GM21515 (cell line): ENCODE results near the gene KCNN2.
A peak's percentile ranks its signal among the peaks of the same experiment; 100 is the strongest.

Source experiments
- ATAC-seq: cut with Tn5 transposase; IDR thresholded peaks from one replicate; pipeline ENCODE4 v1.9.1; 2021; ENCODE audit not compliant: unreplicated experiment

Gene KCNN2

DNA sequence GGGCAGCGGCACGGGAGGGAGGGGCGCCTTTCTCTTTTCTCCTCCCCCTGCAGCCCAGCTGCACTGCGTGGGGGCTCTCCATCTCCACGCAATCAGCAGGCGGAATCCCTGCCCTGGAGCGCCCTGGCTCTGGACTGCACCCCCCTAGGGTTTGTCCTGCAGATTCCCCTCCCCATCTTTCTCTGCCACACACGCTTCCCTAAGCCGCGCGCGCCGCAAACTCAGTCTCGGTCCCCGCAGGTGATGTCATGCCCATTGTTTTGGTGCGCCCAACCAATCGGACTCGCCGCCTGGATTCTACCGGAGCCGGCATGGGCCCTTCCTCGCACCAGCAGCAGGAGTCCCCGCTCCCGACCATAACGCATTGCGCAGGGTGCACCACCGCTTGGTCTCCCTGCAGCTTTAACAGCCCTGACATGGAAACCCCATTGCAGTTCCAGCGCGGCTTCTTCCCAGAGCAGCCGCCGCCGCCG, at the start of gene KCNN2:
TSS of gene KCNN2 (plus strand) at position 347 of the 473 bp plus-strand sequence. CDS start at position 417, 70 bp downstream.
- peak; percentile 62 for ATAC-seq

DNA sequence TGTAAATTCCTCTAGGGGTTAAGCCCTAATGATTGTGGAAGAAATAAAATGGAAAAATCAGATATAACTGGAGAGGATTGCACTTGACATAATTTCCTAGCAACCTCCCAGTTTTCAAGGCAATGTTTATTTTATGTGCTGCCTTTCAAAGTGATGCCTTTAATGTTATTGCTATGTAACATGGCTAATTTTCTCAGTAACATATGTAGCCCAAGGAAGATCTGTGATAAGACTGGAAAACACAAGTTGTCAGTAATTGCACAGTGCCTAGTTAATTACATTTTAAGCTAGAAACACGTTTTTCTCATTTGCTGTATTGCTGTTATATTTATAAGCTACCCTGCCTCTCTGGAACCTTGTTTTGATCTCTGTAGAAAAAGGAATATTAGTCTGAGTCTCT, 49.2 kb upstream of the KCNN2 start:
- ATAC-seq = no peak

DNA sequence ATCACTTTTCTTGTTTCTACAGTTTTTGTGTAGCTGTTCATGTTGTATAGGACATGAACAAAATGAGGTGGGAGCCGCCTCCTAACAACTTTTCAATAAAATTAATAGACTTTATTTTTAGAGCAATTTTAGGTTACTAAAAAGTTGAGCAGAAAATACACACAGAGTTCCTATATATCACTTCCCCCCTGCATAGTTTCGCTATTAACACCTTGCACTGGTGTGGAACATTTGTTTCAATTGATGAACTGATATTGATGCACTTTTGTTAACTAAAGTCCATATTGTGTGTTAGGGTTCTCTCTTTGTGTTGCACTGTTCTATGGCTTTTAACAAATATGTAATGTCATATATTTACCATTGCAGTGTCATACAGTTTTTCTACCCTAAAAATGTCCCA, 47.8 kb upstream of the KCNN2 start:
- no peak for ATAC-seq

DNA sequence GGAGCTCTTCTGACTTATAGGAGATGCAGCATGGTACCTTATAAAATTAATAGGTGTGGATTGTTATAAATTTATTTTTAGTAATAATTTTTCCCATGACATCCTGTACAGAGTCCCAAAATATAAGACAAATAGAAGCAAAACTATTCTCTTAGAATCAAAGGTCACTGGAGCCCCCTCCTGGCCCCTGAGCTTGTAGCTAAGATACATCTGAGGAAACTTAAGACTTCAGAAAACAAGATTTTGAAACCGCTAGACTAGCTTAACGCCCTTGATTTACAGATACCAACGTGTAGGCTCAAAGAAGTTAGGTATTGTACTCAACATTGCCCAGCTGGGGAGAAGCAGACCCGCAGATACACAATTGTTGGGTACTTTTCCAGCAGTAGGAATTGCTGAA, 45.7 kb upstream of the KCNN2 start:
- no peak for ATAC-seq

DNA sequence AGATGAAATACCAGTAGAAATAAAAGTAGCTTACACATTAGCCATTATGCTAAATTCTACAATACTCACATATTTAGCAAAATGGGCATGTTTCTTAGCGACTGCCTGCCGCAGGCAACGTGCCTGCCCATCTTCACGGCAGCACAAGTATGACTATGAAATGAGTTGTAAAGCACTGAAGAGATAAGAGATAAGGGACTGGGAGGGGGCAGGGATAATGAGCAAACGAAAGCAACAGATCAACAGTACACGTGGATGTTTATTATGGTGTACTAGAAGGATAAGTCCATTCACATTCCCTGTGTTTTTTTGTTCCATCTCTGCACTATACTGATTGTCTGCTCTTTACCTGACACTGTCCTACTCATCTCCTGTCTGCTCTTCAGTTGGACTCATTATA, 44.1 kb upstream of the KCNN2 start:
- ATAC-seq = no peak

DNA sequence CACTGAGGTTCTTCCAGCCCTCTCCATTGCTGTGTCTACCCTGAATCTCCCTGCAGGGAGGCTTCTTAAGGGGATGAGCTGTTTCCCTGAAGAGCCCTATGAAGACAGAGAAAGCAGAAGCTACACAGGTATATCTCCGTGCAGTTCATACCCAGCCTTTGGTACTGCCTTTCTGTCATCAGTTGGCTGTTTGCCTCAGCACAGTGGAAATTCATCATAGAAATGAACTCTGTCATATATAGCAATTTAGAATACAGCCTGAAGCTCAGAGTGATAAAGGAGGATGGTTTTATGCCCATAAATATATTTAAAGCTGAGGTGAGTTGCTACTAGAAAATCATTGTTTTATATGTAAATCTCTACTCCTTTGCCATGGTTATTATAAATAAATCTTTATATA, 42.6 kb upstream of the KCNN2 start:
- ATAC-seq = no peak

DNA sequence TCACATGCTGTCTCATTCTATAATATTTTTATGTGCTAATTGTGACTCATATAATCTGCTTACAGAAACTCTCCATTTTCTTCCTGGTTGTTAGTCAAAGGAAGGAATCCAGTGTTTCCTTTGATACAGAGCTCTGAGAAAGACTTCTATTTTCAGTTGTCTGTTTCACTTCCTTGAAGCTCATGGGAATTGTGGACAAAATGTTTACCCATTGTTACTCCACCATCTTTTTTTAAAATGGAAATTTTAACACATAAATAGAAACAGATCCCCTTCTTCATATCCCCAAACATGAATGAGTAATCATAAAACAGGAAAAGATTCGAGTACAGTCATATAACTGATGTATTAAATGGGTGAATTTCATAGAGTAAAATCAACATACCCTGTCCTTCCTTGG, 42.0 kb upstream of the KCNN2 start:
- no peak for ATAC-seq

DNA sequence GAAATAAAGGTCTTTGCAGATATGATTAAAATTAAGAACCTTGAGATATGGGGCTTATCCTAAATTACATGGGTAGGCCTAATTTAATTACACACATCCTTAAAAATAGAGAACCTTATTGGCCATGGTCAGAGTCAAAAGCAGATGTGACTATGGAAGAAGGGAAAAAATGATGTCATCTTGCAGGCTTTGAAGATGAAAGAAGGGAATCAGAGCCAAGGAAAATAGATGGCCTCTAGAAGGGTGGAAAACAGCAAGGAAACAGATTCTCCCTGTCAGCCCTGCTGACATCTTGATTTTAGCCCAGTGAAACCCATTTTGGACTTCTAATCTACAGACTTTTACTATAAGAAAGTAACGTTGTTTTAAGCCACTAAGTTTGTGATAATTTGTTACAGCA, 37.6 kb upstream of the KCNN2 start:
- no peak for ATAC-seq

DNA sequence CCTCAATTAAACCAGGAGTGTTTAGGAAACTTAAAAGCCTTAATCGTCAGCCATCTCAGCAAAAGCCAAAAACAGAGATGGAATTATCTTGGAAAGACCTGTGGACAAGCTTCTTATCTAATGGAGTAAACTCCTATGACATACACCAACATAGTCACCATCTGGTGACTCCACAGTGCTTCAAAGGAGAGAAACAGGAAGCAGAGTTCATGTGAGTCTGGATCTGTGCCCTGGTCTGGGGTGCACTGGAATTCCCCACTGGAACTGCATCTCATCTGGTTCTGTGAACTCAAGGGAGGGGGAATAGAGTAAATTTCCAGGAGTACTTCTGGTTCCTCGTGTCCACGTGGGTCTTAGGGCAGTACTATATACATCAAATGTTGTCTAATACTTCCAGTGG, 36.3 kb upstream of the KCNN2 start:
- no peak for ATAC-seq

DNA sequence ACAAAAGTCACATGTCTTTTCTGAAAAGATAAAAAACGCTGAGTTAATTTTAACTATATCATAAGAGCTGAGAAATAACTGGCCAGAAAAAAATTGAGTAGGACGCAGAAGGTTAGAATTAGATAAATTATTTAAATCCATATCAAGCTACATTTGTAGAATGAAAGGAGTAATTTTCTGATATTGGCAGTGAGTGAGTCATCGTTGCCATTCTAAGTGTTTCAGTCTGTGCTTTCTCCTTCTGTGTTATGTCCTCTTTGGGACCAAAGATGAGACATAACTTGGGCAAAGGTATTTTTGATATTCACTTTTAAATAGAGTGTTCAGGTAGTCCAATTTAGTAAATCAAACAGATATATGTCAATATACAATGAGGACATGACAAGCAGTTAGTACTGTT, 34.4 kb upstream of the KCNN2 start:
- ATAC-seq = no peak

DNA sequence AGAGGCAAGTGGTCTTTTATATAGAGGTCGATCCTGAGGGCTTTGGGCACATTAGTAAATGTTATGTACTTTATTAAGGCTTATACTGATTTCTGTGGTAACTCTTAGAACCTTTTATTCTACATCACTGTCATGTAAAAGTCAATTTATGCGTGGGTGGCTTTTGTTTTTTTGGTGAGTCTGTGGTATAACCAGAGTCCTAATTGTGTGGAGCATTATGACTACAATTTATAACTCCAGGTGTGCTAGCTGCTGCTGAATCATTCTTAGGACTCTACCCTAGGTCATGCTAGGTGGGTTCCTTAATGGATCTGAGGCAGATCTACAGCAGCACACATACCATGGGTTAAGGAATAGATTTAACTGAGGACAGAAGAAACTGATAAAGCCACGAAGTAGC, 33.9 kb upstream of the KCNN2 start:
- no peak for ATAC-seq

DNA sequence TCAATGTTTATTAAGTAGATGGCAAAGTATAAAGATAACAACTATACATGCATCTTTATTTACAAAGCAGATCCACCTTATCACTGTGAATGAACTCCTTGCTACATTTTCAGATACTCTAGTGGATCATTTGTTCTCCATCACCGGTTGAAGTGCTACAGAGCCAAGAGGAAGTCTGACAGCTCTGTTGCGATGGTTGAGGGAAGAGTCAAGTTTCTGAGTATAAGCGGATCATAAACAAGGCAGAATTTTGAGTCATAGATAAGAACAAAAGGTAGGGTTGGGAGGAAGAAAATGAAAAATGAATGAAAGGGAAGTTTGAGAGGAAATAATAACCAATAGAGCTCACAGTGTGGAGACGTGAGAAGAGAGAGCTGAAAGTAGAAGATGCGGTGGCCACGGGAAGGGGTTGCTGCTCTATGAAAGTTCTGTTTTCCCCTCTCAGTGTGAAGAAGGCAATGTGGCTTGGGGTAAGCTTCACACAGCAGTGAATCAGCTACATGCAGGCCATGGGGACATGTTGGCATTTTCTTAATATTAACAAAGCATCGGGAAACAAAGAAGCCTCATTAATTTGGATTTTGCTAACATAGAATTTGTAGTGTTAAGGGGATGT, 30.8 kb upstream of the KCNN2 start:
- no peak for ATAC-seq

DNA sequence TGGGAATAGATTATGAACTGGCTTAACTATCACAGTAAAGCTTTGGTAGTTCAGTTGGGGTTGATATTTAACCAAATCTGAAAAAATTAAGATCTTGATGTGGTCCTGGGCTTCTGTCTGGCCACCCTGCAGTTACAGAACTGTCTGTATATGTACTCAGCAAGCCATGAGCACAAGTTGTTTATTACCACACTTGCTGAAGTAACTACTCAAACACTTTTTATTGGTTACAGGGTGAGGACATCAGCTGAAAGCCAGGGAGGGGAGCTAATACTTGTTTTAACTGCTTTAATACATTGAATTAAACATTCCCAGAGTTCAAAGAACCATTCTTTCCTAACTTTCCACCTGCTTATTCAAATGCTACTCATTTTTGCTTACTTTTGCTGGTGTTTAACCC, 29.4 kb upstream of the KCNN2 start:
- ATAC-seq = no peak

DNA sequence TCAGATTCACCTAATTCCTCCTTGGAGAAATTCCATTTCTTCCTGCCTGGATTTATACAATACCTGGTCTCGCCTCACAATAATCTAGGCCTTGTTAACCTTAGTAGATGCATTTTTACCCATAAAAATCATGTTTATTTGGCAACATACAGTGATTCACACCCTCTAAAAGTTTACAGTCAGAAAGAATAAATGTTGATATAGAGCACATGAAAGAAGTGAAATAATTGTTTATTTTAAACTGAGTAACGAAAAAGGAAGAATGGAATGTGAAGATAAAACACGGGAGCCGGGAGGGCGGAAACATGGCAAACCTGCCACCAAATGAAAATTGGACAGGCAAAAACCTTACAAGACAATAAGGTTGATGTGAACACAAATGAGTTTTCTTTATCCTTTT, 28.9 kb upstream of the KCNN2 start:
- ATAC-seq = no peak

DNA sequence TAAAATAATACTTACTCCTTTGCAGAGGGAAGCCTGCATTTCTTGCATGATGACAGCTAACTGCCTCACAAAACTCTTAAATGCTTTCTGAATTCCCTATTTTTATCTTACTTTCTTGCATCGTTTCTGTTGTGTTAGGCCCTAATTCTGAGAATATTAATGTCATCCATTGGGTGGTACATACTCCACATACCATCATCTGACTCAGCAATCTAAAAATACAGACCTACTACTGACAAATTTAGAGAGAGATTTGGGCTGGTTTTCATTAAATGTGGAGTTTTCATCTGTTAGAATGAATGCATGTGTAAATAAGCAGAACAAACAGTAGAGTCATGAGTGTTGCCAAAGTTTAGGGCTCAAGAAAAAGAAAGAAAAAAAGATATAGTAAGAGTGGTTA, 26.5 kb upstream of the KCNN2 start:
- ATAC-seq = no peak

DNA sequence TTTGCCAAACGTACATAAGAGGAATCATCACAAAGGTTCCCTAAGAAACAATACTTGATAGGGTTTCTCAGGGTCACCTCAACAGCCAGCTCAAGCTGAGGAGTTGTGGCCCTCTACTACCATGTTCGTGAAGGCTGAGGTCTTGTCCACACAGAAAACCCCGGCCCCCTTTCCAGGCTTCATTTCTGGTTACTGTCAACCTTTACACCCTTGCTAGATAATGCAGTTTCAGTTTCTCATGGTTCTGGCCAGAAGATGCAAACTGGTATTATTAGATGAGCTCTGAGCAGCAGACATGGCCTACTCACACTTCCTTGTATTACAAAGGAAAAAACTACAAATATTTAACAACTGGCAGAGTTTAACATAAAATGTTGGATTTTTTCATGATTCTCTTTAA, 22.8 kb upstream of the KCNN2 start:
- ATAC-seq = no peak

DNA sequence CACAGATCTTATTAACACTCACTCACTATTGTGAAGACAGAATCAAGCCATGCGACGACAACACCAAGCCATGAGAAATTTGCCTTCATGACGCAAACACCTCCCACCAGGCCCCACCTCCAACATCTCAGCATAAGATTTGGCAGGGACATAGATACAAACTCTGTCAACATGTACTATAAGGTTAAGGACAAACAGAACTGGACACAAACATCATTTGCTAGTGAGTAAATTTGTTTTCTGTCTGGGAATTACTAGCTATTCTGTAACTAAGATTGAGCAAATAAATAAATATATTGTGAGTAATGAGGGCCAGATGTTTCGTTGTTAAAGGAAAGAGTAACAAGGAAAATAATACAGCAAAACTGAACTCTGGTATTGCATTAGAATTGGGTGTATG, 15.7 kb upstream of the KCNN2 start:
- no peak for ATAC-seq

DNA sequence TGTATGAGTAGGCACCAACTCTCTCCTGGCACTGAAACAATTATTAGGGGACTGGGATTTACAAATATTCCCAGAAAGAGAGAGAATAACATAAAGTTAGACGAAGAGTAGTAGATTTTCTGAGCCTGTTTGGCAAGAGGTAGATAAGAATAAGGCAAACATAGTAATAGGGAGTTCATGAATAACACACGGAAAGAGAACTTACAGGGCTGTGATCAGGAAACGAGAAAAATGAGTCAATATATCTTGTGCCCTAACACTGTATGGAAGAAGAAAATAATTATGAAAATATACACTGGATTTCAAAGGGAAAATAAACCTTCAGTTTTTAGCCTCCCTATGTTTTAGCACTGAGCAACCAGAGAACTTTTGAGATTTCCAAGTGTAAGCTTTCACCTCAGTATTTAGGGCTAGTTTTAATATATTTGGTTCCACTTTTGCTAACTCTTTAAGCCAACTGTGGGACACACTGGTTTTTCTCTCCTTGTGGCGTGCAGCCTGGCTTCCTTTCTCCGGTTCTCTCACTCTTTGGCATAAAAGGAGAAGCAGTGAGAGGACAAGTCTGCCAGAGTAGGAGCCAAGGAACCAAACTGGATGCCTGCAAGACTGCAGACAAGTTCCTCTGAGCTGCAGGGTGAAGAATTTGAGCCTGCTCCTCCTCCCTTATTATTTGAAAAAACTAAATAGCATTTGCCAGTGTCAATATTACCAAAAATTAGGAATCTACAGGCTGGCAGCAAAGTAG, 6.6 kb upstream of the KCNN2 start:
- no peak for ATAC-seq

DNA sequence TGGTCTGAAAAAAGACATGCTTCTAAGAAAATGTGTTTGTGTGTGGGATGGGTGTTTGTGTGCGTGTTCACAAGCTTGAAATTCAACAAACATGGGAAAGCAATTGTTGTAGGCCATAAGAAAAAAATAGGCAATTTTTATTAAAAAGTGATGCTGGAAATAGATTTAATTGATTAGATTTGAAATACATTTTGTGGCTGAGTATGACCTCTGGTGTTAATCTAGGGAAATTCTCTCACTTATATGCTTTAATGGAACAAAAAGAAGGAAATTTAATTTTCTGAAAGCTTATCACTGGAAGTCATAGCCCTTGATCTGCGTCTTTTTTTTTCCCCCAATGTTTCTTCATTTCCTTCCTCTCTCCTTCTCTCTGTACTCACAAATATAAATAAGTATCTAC, 3.5 kb upstream of the KCNN2 start:
- no peak for ATAC-seq

DNA sequence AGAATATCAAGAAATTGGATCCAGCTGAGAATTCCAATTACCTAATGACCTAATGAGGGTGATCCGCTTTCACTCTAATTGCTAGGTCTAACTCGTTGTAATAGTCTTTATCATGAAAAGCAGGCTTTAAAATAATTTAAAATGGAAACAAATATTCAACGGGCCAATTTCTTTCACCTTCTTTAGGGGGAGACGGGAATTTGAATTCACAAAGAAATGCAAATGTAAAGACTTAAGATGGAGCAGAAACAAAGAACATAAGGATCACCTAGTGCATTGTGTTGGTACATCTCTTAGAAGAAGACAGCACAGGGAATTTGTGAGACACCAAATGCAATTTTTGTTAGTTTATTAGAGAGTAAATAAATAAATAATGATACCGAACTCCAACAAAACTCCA, 1.5 kb upstream of the KCNN2 start:
- no peak for ATAC-seq

DNA sequence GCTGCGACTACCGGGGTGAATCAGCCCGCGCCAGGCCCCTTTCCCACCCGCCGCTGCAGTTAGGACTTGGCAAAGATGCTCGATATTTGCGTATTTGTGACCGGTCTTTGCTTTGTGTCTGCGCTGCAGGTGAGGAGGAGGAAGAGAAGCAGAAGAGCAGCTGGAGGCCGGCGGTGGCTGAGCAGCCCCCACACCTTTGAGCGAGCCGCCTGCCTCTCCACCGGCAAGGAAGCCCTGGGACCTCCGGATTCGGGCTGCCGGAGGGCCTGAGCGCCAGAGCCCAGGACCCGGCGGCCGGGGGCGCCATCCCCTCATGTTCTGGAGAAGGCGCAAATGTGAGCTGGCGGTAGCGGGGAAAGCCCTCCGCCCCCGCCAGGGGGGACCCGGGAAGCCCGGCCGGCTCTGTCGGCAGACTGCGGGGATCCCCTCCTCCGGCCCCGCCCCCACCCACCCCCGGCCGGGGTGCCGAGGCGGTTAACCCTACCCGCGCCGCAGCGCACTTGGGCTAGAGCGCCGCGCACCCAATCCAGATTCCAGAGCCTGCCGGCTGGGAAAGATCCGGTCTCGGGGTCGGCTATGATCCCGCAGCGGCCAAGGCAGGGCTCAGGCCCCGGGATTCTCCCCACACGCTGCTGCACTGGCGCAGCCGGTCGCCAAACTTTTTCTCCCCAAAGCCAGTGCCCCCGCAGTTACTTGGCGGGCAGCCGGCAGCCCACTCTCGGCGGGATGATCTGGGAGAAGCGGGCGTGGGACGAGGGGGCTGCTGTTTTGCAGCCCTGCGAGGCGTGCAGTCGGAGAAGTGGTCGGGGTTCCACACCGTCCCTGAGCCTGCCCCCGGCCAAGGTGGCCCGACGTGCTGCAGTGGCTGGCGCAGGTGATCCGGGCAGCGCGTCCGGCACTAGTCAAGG, 800 bp upstream of the KCNN2 start:
- ATAC-seq = peak; percentile 39
